OCI-M1 (cell line): ENCODE measurements around the gene SYNE3.
A peak's percentile ranks its signal among the peaks of the same experiment; 100 is the strongest.

Experiments used
- DNase-seq: peaks from one replicate; lab custom pipeline; 2025; lab: John Stamatoyannopoulos, UW

Gene SYNE3

GRCh38 chr14:95516554-95517181 is at the start of gene SYNE3:
SYNE3 (minus strand) TSS chr14:95516650; CDS start chr14:95475821, 40,829 bp downstream.
- peak; percentile 51 for DNase-seq

GRCh38 chr14:95564060-95564459 is 47.6 kb upstream of the SYNE3 start:
- DNase-seq, result no peak

- peak; percentile 45 for DNase-seq
These were observed 46.6 kb upstream of the SYNE3 start for GRCh38 chr14:95562892-95563685.

- peak; percentile 84 for DNase-seq
These were observed 44.6 kb upstream of the SYNE3 start for GRCh38 chr14:95561001-95561412.

- no peak for DNase-seq
These were observed 42.8 kb upstream of the SYNE3 start for GRCh38 chr14:95559203-95559602.

- no peak for DNase-seq
These were observed 41.4 kb upstream of the SYNE3 start for GRCh38 chr14:95557832-95558231.

GRCh38 chr14:95557291-95557690 is 40.8 kb upstream of the SYNE3 start:
- DNase-seq, result no peak

- DNase-seq, result no peak
These were observed 38.6 kb upstream of the SYNE3 start for GRCh38 chr14:95555053-95555452.

GRCh38 chr14:95553141-95553540 is 36.7 kb upstream of the SYNE3 start:
- DNase-seq, result no peak

GRCh38 chr14:95551435-95551834 is 35.0 kb upstream of the SYNE3 start:
- no peak for DNase-seq

GRCh38 chr14:95549656-95550585 is 33.5 kb upstream of the SYNE3 start:
- DNase-seq, result no peak

GRCh38 chr14:95548328-95548929 is 32.0 kb upstream of the SYNE3 start:
- DNase-seq, result no peak

- DNase-seq, result no peak
These were observed 31.3 kb upstream of the SYNE3 start for GRCh38 chr14:95547626-95548327.

- no peak for DNase-seq
These were observed 30.8 kb upstream of the SYNE3 start for GRCh38 chr14:95547272-95547625.

GRCh38 chr14:95545515-95546168 is 29.2 kb upstream of the SYNE3 start:
- no peak for DNase-seq

GRCh38 chr14:95544588-95544987 is 28.1 kb upstream of the SYNE3 start:
- DNase-seq, result no peak

GRCh38 chr14:95543021-95543420 is 26.6 kb upstream of the SYNE3 start:
- no peak for DNase-seq

GRCh38 chr14:95541932-95542930 is 25.8 kb upstream of the SYNE3 start:
- no peak for DNase-seq

GRCh38 chr14:95541346-95541745 is 24.9 kb upstream of the SYNE3 start:
- no peak for DNase-seq
